HCT116 (cell line): ENCODE measurements around the gene SNX25. TPM values are rescaled to one million over a fixed set of nuclear protein-coding genes. Genes with fewer than 3 reads are reported as not detected.

ENCODE experiments used
- CEBPB ChIP-seq: IDR thresholded peaks from 2 replicates; pipeline ENCODE4 v1.6.1; 2012; ENCODE audit warnings: low read depth
- EGR1 ChIP-seq: IDR thresholded peaks from 2 replicates; pipeline ENCODE4 v1.6.1; 2012; ENCODE audit warnings: low read depth
- EZH2 ChIP-seq: fragments of 200-600 bp; sonication (generic); IDR thresholded peaks from 2 replicates; pipeline ENCODE4 v1.6.1; 2017; ENCODE audit warnings: antibody characterized with exemption, mixed run types
- JUND ChIP-seq: IDR thresholded peaks from 2 replicates; pipeline ENCODE4 v1.6.1; 2012
- SIN3A ChIP-seq: IDR thresholded peaks from 2 replicates; pipeline ENCODE4 v1.6.1; 2012; ENCODE audit warnings: low read depth
- total RNA-seq: library from RNA; stranded (reverse); gene quantifications from one replicate; pipeline ENCODE4 v1.2.1, GENCODE V29; 2021; ENCODE audit not compliant: unreplicated experiment
- TF ChIP-seq, protein P1 (sequence below), 3 experiments: fragments of 200-600 bp in 1 of 3; sonication (generic) in 1 of 3; IDR thresholded peaks in 2 of 3; conservative IDR thresholded peaks in 1 of 3; 2 replicates each; pipeline ENCODE4 v1.5.1; 2012 to 2017; ENCODE audit warnings: low read depth in 2 of 3, low read length in 2 of 3, antibody characterized with exemption in 1 of 3, borderline replicate concordance in 1 of 3, control low read depth in 1 of 3, mild to moderate bottlenecking in 1 of 3, mixed read lengths in 1 of 3, mixed run types in 1 of 3, moderate library complexity in 1 of 3; ENCODE audit not compliant: insufficient read depth in 1 of 3
- TF ChIP-seq, protein P2 (sequence below): IDR thresholded peaks from 2 replicates; pipeline ENCODE4 v1.6.1; 2012
- TF ChIP-seq, protein P3 (sequence below): IDR thresholded peaks from 2 replicates; pipeline ENCODE4 v1.6.1; 2012; ENCODE audit warnings: low read depth

The SNX25 gene
- total RNA-seq, 1 experiment from 2014 or later: 20.9 TPM

DNA sequence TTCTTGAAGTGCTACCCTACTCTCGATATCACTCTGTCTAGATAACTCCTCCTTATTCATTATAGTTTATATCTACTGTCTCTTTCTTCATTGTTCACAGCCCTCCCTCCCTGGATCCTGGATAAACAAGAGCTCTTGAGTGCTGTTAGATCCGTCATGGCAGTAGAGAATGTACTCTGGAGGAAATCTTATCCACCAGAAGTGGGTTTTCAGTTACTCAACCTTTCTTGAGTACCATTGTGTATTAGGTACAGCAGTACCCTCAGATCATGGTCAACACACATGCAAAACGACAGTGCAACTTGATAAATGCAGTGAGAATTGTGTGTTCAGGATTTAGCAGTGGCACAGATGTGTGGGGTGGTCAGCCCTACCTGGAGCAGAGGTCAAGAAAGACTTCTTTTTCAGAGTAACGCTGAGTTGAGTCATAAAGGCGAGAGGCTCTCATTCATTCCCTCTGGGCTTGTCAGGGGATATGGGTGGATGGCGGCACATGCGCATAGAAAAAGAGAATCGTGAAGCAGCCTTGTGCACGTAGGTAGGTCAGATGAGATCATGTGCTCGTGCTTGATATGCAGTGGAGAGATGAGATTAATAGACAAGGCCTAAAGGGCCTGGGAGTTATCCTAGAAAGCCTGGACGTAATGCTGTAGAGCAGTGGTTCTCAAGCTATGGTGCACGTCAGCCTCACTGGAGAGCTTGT is 89.5 kb downstream of the SNX25 start (continued):
- TF ChIP-seq SIN3A: 0 out of 2 replicates have a peak, but pooled peaks have one; percentile 43
- TF ChIP-seq EGR1: no peak
- TF ChIP-seq, protein P1, sequence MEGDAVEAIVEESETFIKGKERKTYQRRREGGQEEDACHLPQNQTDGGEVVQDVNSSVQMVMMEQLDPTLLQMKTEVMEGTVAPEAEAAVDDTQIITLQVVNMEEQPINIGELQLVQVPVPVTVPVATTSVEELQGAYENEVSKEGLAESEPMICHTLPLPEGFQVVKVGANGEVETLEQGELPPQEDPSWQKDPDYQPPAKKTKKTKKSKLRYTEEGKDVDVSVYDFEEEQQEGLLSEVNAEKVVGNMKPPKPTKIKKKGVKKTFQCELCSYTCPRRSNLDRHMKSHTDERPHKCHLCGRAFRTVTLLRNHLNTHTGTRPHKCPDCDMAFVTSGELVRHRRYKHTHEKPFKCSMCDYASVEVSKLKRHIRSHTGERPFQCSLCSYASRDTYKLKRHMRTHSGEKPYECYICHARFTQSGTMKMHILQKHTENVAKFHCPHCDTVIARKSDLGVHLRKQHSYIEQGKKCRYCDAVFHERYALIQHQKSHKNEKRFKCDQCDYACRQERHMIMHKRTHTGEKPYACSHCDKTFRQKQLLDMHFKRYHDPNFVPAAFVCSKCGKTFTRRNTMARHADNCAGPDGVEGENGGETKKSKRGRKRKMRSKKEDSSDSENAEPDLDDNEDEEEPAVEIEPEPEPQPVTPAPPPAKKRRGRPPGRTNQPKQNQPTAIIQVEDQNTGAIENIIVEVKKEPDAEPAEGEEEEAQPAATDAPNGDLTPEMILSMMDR (IDR thresholded peaks at IDR 0.05 in 2 of 3, conservative IDR thresholded peaks at IDR 0.05 in 1 of 3; ENCODE audit: borderline replicate concordance in 1 of 3, insufficient read depth in 1 of 3, low read depth in 2 of 3, low read length in 2 of 3): no peak
- 0 out of 2 replicates have a peak, but pooled peaks have one; percentile 28 for TF ChIP-seq CEBPB
- TF ChIP-seq, protein P2, sequence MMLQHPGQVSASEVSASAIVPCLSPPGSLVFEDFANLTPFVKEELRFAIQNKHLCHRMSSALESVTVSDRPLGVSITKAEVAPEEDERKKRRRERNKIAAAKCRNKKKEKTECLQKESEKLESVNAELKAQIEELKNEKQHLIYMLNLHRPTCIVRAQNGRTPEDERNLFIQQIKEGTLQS: no peak
- TF ChIP-seq EZH2: no peak
- TF ChIP-seq, protein P3, sequence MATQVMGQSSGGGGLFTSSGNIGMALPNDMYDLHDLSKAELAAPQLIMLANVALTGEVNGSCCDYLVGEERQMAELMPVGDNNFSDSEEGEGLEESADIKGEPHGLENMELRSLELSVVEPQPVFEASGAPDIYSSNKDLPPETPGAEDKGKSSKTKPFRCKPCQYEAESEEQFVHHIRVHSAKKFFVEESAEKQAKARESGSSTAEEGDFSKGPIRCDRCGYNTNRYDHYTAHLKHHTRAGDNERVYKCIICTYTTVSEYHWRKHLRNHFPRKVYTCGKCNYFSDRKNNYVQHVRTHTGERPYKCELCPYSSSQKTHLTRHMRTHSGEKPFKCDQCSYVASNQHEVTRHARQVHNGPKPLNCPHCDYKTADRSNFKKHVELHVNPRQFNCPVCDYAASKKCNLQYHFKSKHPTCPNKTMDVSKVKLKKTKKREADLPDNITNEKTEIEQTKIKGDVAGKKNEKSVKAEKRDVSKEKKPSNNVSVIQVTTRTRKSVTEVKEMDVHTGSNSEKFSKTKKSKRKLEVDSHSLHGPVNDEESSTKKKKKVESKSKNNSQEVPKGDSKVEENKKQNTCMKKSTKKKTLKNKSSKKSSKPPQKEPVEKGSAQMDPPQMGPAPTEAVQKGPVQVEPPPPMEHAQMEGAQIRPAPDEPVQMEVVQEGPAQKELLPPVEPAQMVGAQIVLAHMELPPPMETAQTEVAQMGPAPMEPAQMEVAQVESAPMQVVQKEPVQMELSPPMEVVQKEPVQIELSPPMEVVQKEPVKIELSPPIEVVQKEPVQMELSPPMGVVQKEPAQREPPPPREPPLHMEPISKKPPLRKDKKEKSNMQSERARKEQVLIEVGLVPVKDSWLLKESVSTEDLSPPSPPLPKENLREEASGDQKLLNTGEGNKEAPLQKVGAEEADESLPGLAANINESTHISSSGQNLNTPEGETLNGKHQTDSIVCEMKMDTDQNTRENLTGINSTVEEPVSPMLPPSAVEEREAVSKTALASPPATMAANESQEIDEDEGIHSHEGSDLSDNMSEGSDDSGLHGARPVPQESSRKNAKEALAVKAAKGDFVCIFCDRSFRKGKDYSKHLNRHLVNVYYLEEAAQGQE: no peak
- TF ChIP-seq JUND: peak; percentile 73
- TF ChIP-seq, all 23 proteins: peak for 9
